Measurements from ENCODE around the gene PDE4A.

DNA sequence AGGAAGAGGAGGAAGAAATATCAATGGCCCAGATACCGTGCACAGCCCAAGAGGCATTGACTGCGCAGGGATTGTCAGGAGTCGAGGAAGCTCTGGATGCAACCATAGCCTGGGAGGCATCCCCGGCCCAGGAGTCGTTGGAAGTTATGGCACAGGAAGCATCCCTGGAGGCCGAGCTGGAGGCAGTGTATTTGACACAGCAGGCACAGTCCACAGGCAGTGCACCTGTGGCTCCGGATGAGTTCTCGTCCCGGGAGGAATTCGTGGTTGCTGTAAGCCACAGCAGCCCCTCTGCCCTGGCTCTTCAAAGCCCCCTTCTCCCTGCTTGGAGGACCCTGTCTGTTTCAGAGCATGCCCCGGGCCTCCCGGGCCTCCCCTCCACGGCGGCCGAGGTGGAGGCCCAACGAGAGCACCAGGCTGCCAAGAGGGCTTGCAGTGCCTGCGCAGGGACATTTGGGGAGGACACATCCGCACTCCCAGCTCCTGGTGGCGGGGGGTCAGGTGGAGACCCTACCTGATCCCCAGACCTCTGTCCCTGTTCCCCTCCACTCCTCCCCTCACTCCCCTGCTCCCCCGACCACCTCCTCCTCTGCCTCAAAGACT is 46.9 kb downstream of the PDE4A start:
- TF ChIP-seq, protein P1, sequence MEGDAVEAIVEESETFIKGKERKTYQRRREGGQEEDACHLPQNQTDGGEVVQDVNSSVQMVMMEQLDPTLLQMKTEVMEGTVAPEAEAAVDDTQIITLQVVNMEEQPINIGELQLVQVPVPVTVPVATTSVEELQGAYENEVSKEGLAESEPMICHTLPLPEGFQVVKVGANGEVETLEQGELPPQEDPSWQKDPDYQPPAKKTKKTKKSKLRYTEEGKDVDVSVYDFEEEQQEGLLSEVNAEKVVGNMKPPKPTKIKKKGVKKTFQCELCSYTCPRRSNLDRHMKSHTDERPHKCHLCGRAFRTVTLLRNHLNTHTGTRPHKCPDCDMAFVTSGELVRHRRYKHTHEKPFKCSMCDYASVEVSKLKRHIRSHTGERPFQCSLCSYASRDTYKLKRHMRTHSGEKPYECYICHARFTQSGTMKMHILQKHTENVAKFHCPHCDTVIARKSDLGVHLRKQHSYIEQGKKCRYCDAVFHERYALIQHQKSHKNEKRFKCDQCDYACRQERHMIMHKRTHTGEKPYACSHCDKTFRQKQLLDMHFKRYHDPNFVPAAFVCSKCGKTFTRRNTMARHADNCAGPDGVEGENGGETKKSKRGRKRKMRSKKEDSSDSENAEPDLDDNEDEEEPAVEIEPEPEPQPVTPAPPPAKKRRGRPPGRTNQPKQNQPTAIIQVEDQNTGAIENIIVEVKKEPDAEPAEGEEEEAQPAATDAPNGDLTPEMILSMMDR (conservative IDR thresholded peaks at IDR 0.05 in 1 of 2, IDR thresholded peaks at IDR 0.05 in 1 of 2; ENCODE audit: low read depth in 1 of 2, low read length in 2 of 2): no peak
- TF ChIP-seq EZH2 (IDR thresholded peaks at IDR 0.05; ENCODE audit: low read length, missing control alignments): no peak

All from fibroblast of lung (primary cell).